ENCODE measurements around the gene MTHFS. TPM values are rescaled to one million over a fixed set of nuclear protein-coding genes. Genes with fewer than 3 reads are reported as not detected.

The MTHFS gene
- polyA plus RNA-seq, 1 donor from 2014 or later, result 9.0 TPM

DNA sequence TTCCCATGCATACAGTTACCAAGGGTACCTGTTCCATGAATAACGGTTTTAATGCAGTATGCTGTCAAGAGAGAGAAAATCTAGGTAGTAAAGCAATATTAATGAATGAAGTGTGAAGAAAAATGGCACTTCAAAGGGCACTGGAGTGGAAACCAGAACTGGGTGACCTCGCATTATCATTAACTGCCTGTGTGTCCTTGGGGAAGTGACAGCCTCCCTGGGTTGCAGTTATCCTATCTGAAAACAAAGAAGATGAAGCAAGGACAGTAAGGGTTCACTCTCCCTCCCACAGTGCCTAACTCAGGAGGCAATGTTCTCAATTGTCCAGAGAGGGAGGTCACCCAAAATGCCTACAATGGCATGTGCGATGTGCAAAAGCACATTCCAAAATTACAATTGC lies 15.1 kb downstream of the MTHFS start:
- TF ChIP-seq SMC3 (conservative IDR thresholded peaks at IDR 0.05; ENCODE audit: poor library complexity), result no peak
- TF ChIP-seq POLR2AphosphoS5 (IDR thresholded peaks at IDR 0.05), result no peak
- TF ChIP-seq, protein P1, sequence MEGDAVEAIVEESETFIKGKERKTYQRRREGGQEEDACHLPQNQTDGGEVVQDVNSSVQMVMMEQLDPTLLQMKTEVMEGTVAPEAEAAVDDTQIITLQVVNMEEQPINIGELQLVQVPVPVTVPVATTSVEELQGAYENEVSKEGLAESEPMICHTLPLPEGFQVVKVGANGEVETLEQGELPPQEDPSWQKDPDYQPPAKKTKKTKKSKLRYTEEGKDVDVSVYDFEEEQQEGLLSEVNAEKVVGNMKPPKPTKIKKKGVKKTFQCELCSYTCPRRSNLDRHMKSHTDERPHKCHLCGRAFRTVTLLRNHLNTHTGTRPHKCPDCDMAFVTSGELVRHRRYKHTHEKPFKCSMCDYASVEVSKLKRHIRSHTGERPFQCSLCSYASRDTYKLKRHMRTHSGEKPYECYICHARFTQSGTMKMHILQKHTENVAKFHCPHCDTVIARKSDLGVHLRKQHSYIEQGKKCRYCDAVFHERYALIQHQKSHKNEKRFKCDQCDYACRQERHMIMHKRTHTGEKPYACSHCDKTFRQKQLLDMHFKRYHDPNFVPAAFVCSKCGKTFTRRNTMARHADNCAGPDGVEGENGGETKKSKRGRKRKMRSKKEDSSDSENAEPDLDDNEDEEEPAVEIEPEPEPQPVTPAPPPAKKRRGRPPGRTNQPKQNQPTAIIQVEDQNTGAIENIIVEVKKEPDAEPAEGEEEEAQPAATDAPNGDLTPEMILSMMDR (IDR thresholded peaks at IDR 0.05; ENCODE audit: poor library complexity, severe bottlenecking), result no peak
- no peak for TF ChIP-seq EP300 (conservative IDR thresholded peaks at IDR 0.05; ENCODE audit: poor library complexity, severe bottlenecking)
- no peak for TF ChIP-seq MXI1 (conservative IDR thresholded peaks at IDR 0.05; ENCODE audit: poor library complexity, severe bottlenecking)
- no peak for TF ChIP-seq RAD21 (conservative IDR thresholded peaks at IDR 0.05)
- no peak for TF ChIP-seq TAF1 (IDR thresholded peaks at IDR 0.05; ENCODE audit: low read depth)
- TF ChIP-seq, protein P2, sequence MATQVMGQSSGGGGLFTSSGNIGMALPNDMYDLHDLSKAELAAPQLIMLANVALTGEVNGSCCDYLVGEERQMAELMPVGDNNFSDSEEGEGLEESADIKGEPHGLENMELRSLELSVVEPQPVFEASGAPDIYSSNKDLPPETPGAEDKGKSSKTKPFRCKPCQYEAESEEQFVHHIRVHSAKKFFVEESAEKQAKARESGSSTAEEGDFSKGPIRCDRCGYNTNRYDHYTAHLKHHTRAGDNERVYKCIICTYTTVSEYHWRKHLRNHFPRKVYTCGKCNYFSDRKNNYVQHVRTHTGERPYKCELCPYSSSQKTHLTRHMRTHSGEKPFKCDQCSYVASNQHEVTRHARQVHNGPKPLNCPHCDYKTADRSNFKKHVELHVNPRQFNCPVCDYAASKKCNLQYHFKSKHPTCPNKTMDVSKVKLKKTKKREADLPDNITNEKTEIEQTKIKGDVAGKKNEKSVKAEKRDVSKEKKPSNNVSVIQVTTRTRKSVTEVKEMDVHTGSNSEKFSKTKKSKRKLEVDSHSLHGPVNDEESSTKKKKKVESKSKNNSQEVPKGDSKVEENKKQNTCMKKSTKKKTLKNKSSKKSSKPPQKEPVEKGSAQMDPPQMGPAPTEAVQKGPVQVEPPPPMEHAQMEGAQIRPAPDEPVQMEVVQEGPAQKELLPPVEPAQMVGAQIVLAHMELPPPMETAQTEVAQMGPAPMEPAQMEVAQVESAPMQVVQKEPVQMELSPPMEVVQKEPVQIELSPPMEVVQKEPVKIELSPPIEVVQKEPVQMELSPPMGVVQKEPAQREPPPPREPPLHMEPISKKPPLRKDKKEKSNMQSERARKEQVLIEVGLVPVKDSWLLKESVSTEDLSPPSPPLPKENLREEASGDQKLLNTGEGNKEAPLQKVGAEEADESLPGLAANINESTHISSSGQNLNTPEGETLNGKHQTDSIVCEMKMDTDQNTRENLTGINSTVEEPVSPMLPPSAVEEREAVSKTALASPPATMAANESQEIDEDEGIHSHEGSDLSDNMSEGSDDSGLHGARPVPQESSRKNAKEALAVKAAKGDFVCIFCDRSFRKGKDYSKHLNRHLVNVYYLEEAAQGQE (IDR thresholded peaks at IDR 0.05; ENCODE audit: borderline replicate concordance), result no peak
- no peak for TF ChIP-seq EZH2 (IDR thresholded peaks at IDR 0.05; ENCODE audit: borderline replicate concordance, insufficient read depth, low read length, poor library complexity, severe bottlenecking)
- H3K9ac ChIP-seq (ENCODE audit: low read length), result no peak overlapping the region
- H3K9me3 ChIP-seq (ENCODE audit: low read length), result peaks cover 3% of the 10 kb centered on the region
- no peaks in the 10 kb centered on the region for H4K20me1 ChIP-seq (ENCODE audit: insufficient read depth)
- H3K27me3 ChIP-seq (ENCODE audit: insufficient read depth, low read depth, low read length), result no peaks in the 10 kb centered on the region
- no peak overlapping the region for H3K4me3 ChIP-seq (ENCODE audit: low read length)
- H3K36me3 ChIP-seq (ENCODE audit: insufficient read depth, low read length), result no peaks in the 10 kb centered on the region
- no peaks in the 10 kb centered on the region for H3K79me2 ChIP-seq (replicated peaks; ENCODE audit: insufficient read depth, low read length)
- H3K4me2 ChIP-seq (ENCODE audit: low read length), result no peak overlapping the region
- no peaks in the 10 kb centered on the region for H3K9me2 ChIP-seq (ENCODE audit: insufficient read depth, low read length)
- H3F3A ChIP-seq (ENCODE audit: insufficient read depth, low read length, poor library complexity, severe bottlenecking), result no peaks in the 10 kb centered on the region
- no peak overlapping the region for H2AFZ ChIP-seq (ENCODE audit: low read depth, low read length)
- no peak overlapping the region for H3K27ac ChIP-seq (ENCODE audit: low read length)

DNA sequence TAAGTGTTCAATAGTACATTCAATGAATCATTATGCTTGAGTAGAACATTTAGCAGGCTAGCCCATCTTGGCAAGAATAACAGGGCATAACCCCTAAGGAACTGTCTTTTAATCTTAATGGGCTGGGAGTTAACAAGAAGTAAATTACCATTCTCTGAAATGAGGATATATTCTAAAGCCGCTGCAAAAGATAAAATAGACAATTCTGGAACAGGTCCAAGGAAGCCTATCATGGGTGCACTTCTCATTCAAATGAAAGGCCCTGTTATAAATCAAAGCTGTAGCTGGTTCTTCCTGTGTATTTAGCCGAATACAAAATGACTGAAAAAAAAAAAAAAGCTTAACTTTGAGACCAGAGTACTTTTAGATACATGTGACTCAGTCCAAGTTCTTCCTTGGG lies 15.6 kb downstream of the MTHFS start:
- Histone ChIP-seq H3F3A (ENCODE audit: insufficient read depth, low read length, poor library complexity, severe bottlenecking) (no peaks in the 10 kb centered on the region), H3K9me3 (ENCODE audit: low read length) (peaks cover 3% of the 10 kb centered on the region), H3K27ac (ENCODE audit: low read length) (no peak overlapping the region)

More for the DNA sequence above, 15.6 kb downstream of the MTHFS start:
- Histone ChIP-seq H3K4me2 (ENCODE audit: low read length) (no peak overlapping the region), H3K9me2 (ENCODE audit: insufficient read depth, low read length) (no peaks in the 10 kb centered on the region), H3K79me2 (replicated peaks; ENCODE audit: insufficient read depth, low read length) (no peaks in the 10 kb centered on the region), H4K20me1 (ENCODE audit: insufficient read depth) (no peaks in the 10 kb centered on the region), H3K27me3 (ENCODE audit: insufficient read depth, low read depth, low read length) (no peaks in the 10 kb centered on the region), H3K9ac (ENCODE audit: low read length) (no peak overlapping the region), H2AFZ (ENCODE audit: low read depth, low read length) (no peak overlapping the region), H3K36me3 (ENCODE audit: insufficient read depth, low read length) (no peaks in the 10 kb centered on the region), H3K4me3 (ENCODE audit: low read length) (no peak overlapping the region)
- no peak for TF ChIP-seq EP300 (conservative IDR thresholded peaks at IDR 0.05; ENCODE audit: poor library complexity, severe bottlenecking)
